HCT116 (cell line): ENCODE measurements around the gene SCN2B. TPM values are rescaled to one million over a fixed set of nuclear protein-coding genes. Genes with fewer than 3 reads are reported as not detected.
A peak's percentile ranks its signal among the peaks of the same experiment; 100 is the strongest.

Experiments
- ATAC-seq: fragments of 200-7000 bp; cut with Tn5 transposase; 2 replicates; pipeline ENCODE4 v1.9.1; 2020; ENCODE audit warnings: mild to moderate bottlenecking, moderate library complexity
- BruUV-seq: library from RNA; stranded (reverse); fragments of 400-500 nt; replicated peaks from 2 replicates; lab custom pipeline; 2021; lab: Mats Ljungman, UMichigan
- CTCF ChIA-PET: fragments of 300-600 bp; sonication (Branson Sonifier 250); formaldehyde crosslinking; loops from one replicate; lab custom pipeline; 2021; ENCODE audit warnings: antibody characterized with exemption; lab: Charles Lee
- POLR2A ChIA-PET: fragments of 300-600, 350-600 bp; sonication (Branson Sonifier 250); formaldehyde crosslinking; loops from one replicate; lab custom pipeline; 2021; ENCODE audit warnings: antibody characterized with exemption; lab: Charles Lee
- RAD21 ChIA-PET, 2 experiments: fragments of 300-600 bp; sonication (Branson Sonifier 250); formaldehyde crosslinking; loops; one replicate each; lab custom pipeline; 2023; ENCODE audit warnings: low total read pairs in 2 of 2; ENCODE audit not compliant: uncharacterized antibody in 2 of 2, unreplicated experiment in 2 of 2, low non-redundant PET in 1 of 2; lab: Charles Lee
- DNase-seq: peaks from one replicate; pipeline ENCODE4 v3.0.0-alpha.2; 2010; ENCODE audit warnings: low read depth, low spot score
- H2AFZ ChIP-seq: fragments of 200-600 bp; shearing (Covaris generic), sonication (generic); 2 replicates; pipeline ENCODE4 v1.6.1; 2017; ENCODE audit warnings: low read depth, mixed run types, mixed read lengths, antibody characterized with exemption, low read length; ENCODE audit not compliant: poor library complexity, severe bottlenecking
- H3K27ac ChIP-seq: 2 replicates; pipeline ENCODE4 v1.5.1; 2012; ENCODE audit warnings: low read depth, low read length
- H3K27me3 ChIP-seq: fragments of 200-600 bp; sonication (generic); 2 replicates; pipeline ENCODE4 v1.6.1; 2016; ENCODE audit warnings: mixed run types, low read length, mixed read lengths; ENCODE audit not compliant: insufficient read depth
- H3K36me3 ChIP-seq, 2 experiments: fragments of 200-500 bp in 1 of 2; fragments of 200-600 bp in 1 of 2; sonication (Bioruptor generic) in 1 of 2; sonication (generic) in 1 of 2; 2 replicates each; pipeline versions ENCODE4 v1.5.1 to v1.6.1; 2014 to 2016; ENCODE audit warnings: low read length in 2 of 2, inconsistent platforms in 1 of 2, mixed read lengths in 1 of 2, mixed run types in 1 of 2; ENCODE audit not compliant: insufficient read depth in 2 of 2, control insufficient read depth in 1 of 2
- H3K4me1 ChIP-seq, 2 experiments: fragments of 200-600 bp in 1 of 2; sonication (generic) in 1 of 2; 2 replicates each; pipeline versions ENCODE4 v1.5.1 to v1.6.1; 2012 to 2017; ENCODE audit warnings: low read length in 2 of 2, inconsistent platforms in 1 of 2, mild to moderate bottlenecking in 1 of 2, mixed read lengths in 1 of 2, mixed run types in 1 of 2, moderate library complexity in 1 of 2; ENCODE audit not compliant: insufficient read depth in 2 of 2, control insufficient read depth in 1 of 2
- H3K4me2 ChIP-seq: fragments of 200-600 bp; sonication (generic); 2 replicates; pipeline ENCODE4 v1.6.1; 2017; ENCODE audit warnings: mixed run types, low read length, mixed read lengths
- H3K4me3 ChIP-seq, 2 experiments: fragments of 200-600 bp in 1 of 2; sonication (generic) in 1 of 2; replicated peaks in 1 of 2; 2 replicates each; pipeline ENCODE4 v1.5.1; 2011 to 2016; ENCODE audit warnings: low read length in 2 of 2, control low read depth in 1 of 2, low read depth in 1 of 2, mild to moderate bottlenecking in 1 of 2, mixed read lengths in 1 of 2, mixed run types in 1 of 2
- H3K79me2 ChIP-seq: fragments of 200-600 bp; sonication (generic); 2 replicates; pipeline ENCODE4 v1.6.1; 2017; ENCODE audit warnings: mild to moderate bottlenecking, mixed run types, low read length, moderate library complexity, mixed read lengths; ENCODE audit not compliant: insufficient read depth
- H3K9ac ChIP-seq: fragments of 200-600 bp; sonication (generic); 2 replicates; pipeline ENCODE4 v1.6.1; 2016; ENCODE audit warnings: low read length, mixed read lengths
- H3K9me2 ChIP-seq: fragments of 200-600 bp; sonication (generic), shearing (Covaris generic); 2 replicates; pipeline ENCODE4 v1.6.1; 2017; ENCODE audit warnings: mixed run types, mild to moderate bottlenecking, moderate library complexity; ENCODE audit not compliant: insufficient read depth
- H3K9me3 ChIP-seq, 2 experiments: fragments of 200-500 bp in 1 of 2; fragments of 200-600 bp in 1 of 2; sonication (Bioruptor generic) in 1 of 2; sonication (generic) in 1 of 2; 2 replicates each; pipeline ENCODE4 v1.6.1; 2014 to 2017; ENCODE audit warnings: low read length in 2 of 2, mixed read lengths in 2 of 2, inconsistent platforms in 1 of 2, low read depth in 1 of 2, mild to moderate bottlenecking in 1 of 2, mixed run types in 1 of 2, moderate library complexity in 1 of 2; ENCODE audit not compliant: control insufficient read depth in 1 of 2, insufficient read depth in 1 of 2
- H4K20me1 ChIP-seq: fragments of 200-600 bp; sonication (generic), shearing (Covaris generic); 2 replicates; pipeline ENCODE4 v1.6.1; 2017; ENCODE audit warnings: mixed run types, mild to moderate bottlenecking, moderate library complexity; ENCODE audit not compliant: insufficient read depth
- CBX3 ChIP-seq: IDR thresholded peaks from 2 replicates; pipeline ENCODE4 v1.6.1; 2012; ENCODE audit warnings: low read depth
- SIN3A ChIP-seq: IDR thresholded peaks from 2 replicates; pipeline ENCODE4 v1.6.1; 2012; ENCODE audit warnings: low read depth
- intact Hi-C: fragments of 100-400 bp; cut with micrococcal nuclease; formaldehyde crosslinking; loops from 2 replicates; pipeline ENCODE4 v1.10.0; 2022
- total RNA-seq: library from RNA; stranded (reverse); gene quantifications from one replicate; pipeline ENCODE4 v1.2.1, GENCODE V29; 2021; ENCODE audit not compliant: unreplicated experiment
- TF ChIP-seq, protein P1 (sequence below): IDR thresholded peaks from 2 replicates; pipeline ENCODE4 v1.6.1; 2012
- TF ChIP-seq, protein P2 (sequence below): IDR thresholded peaks from 2 replicates; pipeline ENCODE4 v1.6.1; 2012; ENCODE audit warnings: low read depth
- TF ChIP-seq, protein P3 (sequence below): IDR thresholded peaks from 2 replicates; pipeline ENCODE4 v1.6.1; 2011; ENCODE audit warnings: mild to moderate bottlenecking, low read length, moderate library complexity; ENCODE audit not compliant: insufficient replicate concordance; ENCODE audit errors: extremely low read depth

Gene SCN2B
- total RNA-seq, 1 experiment from 2014 or later, result not detected

DNA sequence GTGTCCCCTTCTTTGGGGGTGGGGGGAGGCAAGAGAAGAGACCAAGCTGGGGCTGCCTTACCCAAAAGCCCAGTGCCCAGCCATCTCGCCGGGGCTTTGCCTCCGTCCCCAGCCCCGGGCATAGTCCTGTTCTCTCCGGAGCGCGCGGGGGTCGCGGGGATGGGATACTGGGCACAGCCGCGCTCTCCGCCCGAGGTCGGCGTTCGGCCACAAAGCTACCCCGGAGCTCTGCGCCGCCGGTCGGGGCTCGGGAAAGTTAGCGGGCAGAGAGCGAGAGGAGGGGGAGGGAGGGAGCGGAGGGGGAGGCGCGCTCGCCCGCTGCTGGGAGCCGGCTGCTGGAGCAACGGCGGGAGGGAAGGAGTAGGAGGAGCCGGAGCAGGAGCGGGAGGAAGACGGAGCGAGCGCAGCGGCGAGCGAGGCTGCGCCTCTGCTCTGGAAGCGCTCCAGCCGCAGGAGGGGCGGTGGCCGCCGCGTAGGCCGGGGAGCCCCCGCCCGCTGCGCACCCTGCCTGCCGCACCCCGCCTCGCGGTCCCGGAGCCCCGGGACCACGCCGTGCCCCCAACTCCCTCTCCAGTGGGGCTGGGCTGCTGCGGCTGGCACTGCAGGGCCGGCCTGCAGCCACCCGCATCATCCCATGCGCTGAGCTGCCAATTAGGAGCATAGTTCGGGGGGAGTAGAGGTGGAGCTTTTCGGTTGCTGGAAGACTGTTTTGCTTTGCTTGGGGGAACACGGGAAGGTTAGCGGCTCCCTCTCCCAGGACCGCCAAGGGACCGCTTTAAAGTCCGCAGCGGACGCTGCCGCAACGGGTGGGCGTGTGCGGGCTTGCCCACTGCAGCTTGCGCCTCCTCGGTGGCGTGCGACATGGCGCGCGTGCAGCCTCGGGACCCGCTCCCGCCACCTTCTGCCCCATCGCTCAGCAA, 23.6 kb downstream of the SCN2B start, which contains the start of gene SCN4B:
Gene SCN4B, minus strand, starts transcription at position 272 of the 920 bp plus-strand sequence. Its CDS starts 150 bp downstream, at position 122.
- CTCF ChIA-PET, result interaction anchor here (1.0 kb wide), 1 partner anchor 19 kb away, joined by 3 read pairs; no protein-coding TSS in a partner anchor

More for the DNA sequence above, 23.6 kb downstream of the SCN2B start, which contains the start of gene SCN4B:
- H3K4me1 ChIP-seq, result peaks cover 10 to 24% of the 10 kb centered on the region in 2 experiments; a peak in 3 of 4 replicates
- H3K79me2 ChIP-seq, result no peaks in the 10 kb centered on the region
- RAD21 ChIA-PET, result interaction anchor here in 1 of 2 experiments (0.6 to 0.8 kb wide), 3 partner anchors 19 to 212 kb away, joined by 3 to 5 read pairs (median 4); no protein-coding TSS in a partner anchor
- no peaks in the 10 kb centered on the region for H3K36me3 ChIP-seq
- H3K9me2 ChIP-seq, result no peaks in the 10 kb centered on the region
- no peaks in the 10 kb centered on the region for H3K27me3 ChIP-seq
- H3K4me3 ChIP-seq, result peak within 1 kb of the TSS; percentile 21 to 50
- intact Hi-C loops, result loop anchor here (10.0 kb wide), 1 partner anchor 542 kb away; no protein-coding TSS in a partner anchor
- peak; percentile 80 for ATAC-seq
- no peak within 1 kb of the TSS; the same call in 1 of the 2 replicates for H3K27ac ChIP-seq
- BruUV-seq, result no TSS peak
- POLR2A ChIA-PET, result no interaction called here
- H3K4me2 ChIP-seq, result peak within 1 kb of the TSS; percentile 79
- no peaks in the 10 kb centered on the region for H4K20me1 ChIP-seq
- H3K9me3 ChIP-seq, result no peaks in the 10 kb centered on the region
- H3K9ac ChIP-seq, result peak within 1 kb of the TSS; percentile 13; the same call in 1 of the 2 replicates
- peak within 1 kb of the TSS; percentile 31 for H2AFZ ChIP-seq
- TF ChIP-seq, protein P1, sequence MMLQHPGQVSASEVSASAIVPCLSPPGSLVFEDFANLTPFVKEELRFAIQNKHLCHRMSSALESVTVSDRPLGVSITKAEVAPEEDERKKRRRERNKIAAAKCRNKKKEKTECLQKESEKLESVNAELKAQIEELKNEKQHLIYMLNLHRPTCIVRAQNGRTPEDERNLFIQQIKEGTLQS, result no peak
- TF ChIP-seq, protein P2, sequence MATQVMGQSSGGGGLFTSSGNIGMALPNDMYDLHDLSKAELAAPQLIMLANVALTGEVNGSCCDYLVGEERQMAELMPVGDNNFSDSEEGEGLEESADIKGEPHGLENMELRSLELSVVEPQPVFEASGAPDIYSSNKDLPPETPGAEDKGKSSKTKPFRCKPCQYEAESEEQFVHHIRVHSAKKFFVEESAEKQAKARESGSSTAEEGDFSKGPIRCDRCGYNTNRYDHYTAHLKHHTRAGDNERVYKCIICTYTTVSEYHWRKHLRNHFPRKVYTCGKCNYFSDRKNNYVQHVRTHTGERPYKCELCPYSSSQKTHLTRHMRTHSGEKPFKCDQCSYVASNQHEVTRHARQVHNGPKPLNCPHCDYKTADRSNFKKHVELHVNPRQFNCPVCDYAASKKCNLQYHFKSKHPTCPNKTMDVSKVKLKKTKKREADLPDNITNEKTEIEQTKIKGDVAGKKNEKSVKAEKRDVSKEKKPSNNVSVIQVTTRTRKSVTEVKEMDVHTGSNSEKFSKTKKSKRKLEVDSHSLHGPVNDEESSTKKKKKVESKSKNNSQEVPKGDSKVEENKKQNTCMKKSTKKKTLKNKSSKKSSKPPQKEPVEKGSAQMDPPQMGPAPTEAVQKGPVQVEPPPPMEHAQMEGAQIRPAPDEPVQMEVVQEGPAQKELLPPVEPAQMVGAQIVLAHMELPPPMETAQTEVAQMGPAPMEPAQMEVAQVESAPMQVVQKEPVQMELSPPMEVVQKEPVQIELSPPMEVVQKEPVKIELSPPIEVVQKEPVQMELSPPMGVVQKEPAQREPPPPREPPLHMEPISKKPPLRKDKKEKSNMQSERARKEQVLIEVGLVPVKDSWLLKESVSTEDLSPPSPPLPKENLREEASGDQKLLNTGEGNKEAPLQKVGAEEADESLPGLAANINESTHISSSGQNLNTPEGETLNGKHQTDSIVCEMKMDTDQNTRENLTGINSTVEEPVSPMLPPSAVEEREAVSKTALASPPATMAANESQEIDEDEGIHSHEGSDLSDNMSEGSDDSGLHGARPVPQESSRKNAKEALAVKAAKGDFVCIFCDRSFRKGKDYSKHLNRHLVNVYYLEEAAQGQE, result no peak
- TF ChIP-seq SIN3A (no peak), CBX3 (no peak)
- TF ChIP-seq, protein P3, sequence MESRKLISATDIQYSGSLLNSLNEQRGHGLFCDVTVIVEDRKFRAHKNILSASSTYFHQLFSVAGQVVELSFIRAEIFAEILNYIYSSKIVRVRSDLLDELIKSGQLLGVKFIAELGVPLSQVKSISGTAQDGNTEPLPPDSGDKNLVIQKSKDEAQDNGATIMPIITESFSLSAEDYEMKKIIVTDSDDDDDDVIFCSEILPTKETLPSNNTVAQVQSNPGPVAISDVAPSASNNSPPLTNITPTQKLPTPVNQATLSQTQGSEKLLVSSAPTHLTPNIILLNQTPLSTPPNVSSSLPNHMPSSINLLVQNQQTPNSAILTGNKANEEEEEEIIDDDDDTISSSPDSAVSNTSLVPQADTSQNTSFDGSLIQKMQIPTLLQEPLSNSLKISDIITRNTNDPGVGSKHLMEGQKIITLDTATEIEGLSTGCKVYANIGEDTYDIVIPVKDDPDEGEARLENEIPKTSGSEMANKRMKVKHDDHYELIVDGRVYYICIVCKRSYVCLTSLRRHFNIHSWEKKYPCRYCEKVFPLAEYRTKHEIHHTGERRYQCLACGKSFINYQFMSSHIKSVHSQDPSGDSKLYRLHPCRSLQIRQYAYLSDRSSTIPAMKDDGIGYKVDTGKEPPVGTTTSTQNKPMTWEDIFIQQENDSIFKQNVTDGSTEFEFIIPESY, result no peak
- no peak for DNase-seq
